Measurements from ENCODE around the gene UCKL1.

UCKL1 gene

DNA sequence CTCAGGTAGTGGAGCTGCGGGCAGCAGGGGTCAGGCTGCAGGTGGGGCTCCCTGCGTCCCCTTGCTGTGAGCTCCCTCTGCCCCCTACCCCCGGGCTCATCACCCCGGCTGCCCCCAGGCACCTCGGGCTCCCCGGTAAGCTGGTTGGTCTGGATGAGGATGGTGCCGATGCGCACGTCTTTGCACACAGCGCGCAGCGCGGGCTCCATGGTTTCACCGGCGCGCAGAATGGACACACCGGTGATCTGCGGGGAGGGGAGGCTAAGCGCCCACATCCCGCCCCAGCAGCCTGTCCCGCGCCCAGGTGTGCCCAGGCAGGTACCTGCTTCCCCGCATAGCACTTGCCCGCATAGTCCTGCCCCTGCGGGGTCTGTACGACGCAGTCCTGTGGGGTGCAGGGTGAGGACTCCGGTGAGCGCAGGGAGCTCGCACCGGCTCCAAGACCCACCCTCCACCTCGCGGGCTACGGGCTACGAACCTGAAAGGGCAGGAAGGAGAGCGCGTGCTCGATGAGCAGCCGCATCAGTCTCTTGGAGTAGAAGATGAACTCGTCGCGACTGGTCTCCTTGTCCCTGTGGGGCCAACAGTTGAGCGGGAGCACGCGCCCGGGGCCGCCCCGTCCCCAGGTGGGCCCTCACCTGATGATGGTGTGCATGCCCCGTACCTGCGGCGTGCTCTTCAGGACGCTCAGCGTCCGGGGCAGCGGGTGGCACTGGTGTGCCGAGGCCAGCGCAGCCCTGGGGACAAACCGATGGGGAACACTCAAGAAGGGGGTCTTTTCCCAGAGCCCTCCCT is 15.5 kb downstream of the UCKL1 start:
- H3K4me3 ChIP-seq (ENCODE audit: low read depth, low read length) = no peak overlapping the region
- no peak for DNase-seq (ENCODE audit: low read depth)
- TF ChIP-seq, protein P1, sequence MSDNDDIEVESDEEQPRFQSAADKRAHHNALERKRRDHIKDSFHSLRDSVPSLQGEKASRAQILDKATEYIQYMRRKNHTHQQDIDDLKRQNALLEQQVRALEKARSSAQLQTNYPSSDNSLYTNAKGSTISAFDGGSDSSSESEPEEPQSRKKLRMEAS (IDR thresholded peaks at IDR 0.05; ENCODE audit: low read depth, low read length) = no peak
- TF ChIP-seq, protein P2, sequence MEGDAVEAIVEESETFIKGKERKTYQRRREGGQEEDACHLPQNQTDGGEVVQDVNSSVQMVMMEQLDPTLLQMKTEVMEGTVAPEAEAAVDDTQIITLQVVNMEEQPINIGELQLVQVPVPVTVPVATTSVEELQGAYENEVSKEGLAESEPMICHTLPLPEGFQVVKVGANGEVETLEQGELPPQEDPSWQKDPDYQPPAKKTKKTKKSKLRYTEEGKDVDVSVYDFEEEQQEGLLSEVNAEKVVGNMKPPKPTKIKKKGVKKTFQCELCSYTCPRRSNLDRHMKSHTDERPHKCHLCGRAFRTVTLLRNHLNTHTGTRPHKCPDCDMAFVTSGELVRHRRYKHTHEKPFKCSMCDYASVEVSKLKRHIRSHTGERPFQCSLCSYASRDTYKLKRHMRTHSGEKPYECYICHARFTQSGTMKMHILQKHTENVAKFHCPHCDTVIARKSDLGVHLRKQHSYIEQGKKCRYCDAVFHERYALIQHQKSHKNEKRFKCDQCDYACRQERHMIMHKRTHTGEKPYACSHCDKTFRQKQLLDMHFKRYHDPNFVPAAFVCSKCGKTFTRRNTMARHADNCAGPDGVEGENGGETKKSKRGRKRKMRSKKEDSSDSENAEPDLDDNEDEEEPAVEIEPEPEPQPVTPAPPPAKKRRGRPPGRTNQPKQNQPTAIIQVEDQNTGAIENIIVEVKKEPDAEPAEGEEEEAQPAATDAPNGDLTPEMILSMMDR (IDR thresholded peaks at IDR 0.05; ENCODE audit: low read depth, low read length) = no peak
- TF ChIP-seq MYC (IDR thresholded peaks at IDR 0.05; ENCODE audit: low read depth, low read length) (no peak), POLR2A (IDR thresholded peaks at IDR 0.05; ENCODE audit: extremely low read depth, insufficient read length) (no peak)

DNA sequence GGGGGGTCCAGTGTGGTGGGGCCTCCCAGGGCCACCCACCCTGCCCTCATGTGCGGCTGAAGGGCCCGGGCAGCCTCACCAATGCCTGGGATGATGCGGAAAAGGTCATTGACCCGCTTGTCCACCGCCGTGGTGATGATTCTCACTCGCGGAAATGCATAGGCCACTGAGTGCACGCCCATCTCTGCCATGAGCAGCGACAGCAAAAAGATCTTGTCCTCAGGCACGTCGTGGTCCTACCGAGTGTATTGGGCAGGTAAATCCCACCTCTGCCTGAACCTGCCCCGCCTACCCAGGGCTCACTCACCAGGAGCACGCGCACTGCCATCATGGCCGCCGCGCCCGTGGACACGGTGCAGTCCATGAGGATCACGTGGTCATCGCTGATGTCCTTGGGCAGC is 16.1 kb downstream of the UCKL1 start:
- H3K4me3 ChIP-seq (ENCODE audit: low read depth, low read length) = no peak overlapping the region
- TF ChIP-seq, protein P2 (IDR thresholded peaks at IDR 0.05; ENCODE audit: low read depth, low read length) = no peak
- no peak for TF ChIP-seq POLR2A (IDR thresholded peaks at IDR 0.05; ENCODE audit: extremely low read depth, insufficient read length)
- no peak for TF ChIP-seq MYC (IDR thresholded peaks at IDR 0.05; ENCODE audit: low read depth, low read length)
- TF ChIP-seq, protein P1 (IDR thresholded peaks at IDR 0.05; ENCODE audit: low read depth, low read length) = no peak
- DNase-seq (ENCODE audit: low read depth) = no peak

- DNase-seq (ENCODE audit: low read depth) = no peak
- TF ChIP-seq, protein P2 (IDR thresholded peaks at IDR 0.05; ENCODE audit: low read depth, low read length) = no peak
- TF ChIP-seq MYC (IDR thresholded peaks at IDR 0.05; ENCODE audit: low read depth, low read length) (no peak), POLR2A (IDR thresholded peaks at IDR 0.05; ENCODE audit: extremely low read depth, insufficient read length) (no peak)
- TF ChIP-seq, protein P1 (IDR thresholded peaks at IDR 0.05; ENCODE audit: low read depth, low read length) = no peak
- no peak overlapping the region for H3K4me3 ChIP-seq (ENCODE audit: low read depth, low read length)
Measured at GRCh38 chr20:63939061-63939935, 16.9 kb downstream of the UCKL1 start.

- DNase-seq (ENCODE audit: low read depth) = no peak
Measured at GRCh38 chr20:63937596-63937995, 18.6 kb downstream of the UCKL1 start.

DNA sequence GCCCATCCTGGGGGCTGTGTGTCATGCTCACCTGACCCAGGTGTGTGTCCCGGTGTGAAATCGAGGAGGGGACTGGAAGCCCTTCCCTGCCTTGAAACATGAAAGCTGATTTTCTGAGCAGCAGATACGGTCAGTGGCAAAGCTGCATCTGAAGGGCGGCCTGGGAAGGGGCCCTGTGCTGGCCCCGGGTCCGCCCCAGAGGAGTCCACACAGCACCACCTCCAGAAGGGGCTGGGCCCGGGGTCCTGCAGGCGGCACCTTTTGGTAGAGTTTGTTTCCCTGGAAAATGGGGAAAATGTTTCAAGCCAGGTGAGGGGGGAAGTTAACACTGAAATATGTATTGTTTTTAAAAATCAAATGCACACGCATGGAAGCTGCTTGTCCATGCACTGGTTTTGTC is 20.8 kb downstream of the UCKL1 start:
- DNase-seq (ENCODE audit: low read depth) = no peak
- TF ChIP-seq, protein P2 (IDR thresholded peaks at IDR 0.05; ENCODE audit: low read depth, low read length) = no peak
- TF ChIP-seq POLR2A (IDR thresholded peaks at IDR 0.05; ENCODE audit: extremely low read depth, insufficient read length) (no peak), MYC (IDR thresholded peaks at IDR 0.05; ENCODE audit: low read depth, low read length) (no peak)
- TF ChIP-seq, protein P1 (IDR thresholded peaks at IDR 0.05; ENCODE audit: low read depth, low read length) = no peak
- H3K4me3 ChIP-seq (ENCODE audit: low read depth, low read length) = no peak overlapping the region

More at GRCh38 chr20:63937596-63937995, 18.6 kb downstream of the UCKL1 start:
- no peak overlapping the region for H3K4me3 ChIP-seq (ENCODE audit: low read depth, low read length)
- TF ChIP-seq, protein P1 (IDR thresholded peaks at IDR 0.05; ENCODE audit: low read depth, low read length) = no peak
- TF ChIP-seq, protein P2 (IDR thresholded peaks at IDR 0.05; ENCODE audit: low read depth, low read length) = no peak

All from NB4 (cell line).